HFFc6 (cell line): ENCODE measurements around the gene SERPINB6. TPM values are rescaled to one million over a fixed set of nuclear protein-coding genes. Genes with fewer than 3 reads are reported as not detected.
A peak's percentile ranks its signal among the peaks of the same experiment; 100 is the strongest.

Source experiments
- DNase-seq: peaks from one replicate; pipeline ENCODE4 v3.0.0-alpha.2; 2018
- H3K27ac Mint-ChIP-seq: 2 replicates; pipeline ENCODE4 v1.8.0; 2020; ENCODE audit warnings: mild to moderate bottlenecking, mixed read lengths
- H3K27me3 Mint-ChIP-seq: 2 replicates; pipeline ENCODE4 v1.8.0; 2021; ENCODE audit warnings: mild to moderate bottlenecking, moderate library complexity, mixed read lengths; ENCODE audit not compliant: insufficient read depth
- H3K36me3 Mint-ChIP-seq: 2 replicates; pipeline ENCODE4 v1.8.0; 2021; ENCODE audit warnings: low read depth, mixed read lengths
- H3K4me1 Mint-ChIP-seq: 2 replicates; pipeline ENCODE4 v1.8.0; 2020; ENCODE audit warnings: low read depth, mixed read lengths
- H3K4me3 Mint-ChIP-seq: 2 replicates; pipeline ENCODE4 v1.8.0; 2020; ENCODE audit warnings: mild to moderate bottlenecking, moderate library complexity, mixed read lengths
- H3K9me3 Mint-ChIP-seq: 2 replicates; pipeline ENCODE4 v1.8.0; 2020; ENCODE audit warnings: mild to moderate bottlenecking, mixed read lengths
- total RNA-seq, 6 experiments: library from RNA; stranded (reverse); fragmentation: NEBNext Ultra II Directional; extraction: Animal tissue kit (Norgen Biotek cat#: 25700); gene quantifications; 2 replicates in 1 of 6; 3 replicates in 5 of 6; pipeline ENCODE4 v1.2.3, GENCODE V29; 2021
- TF ChIP-seq, protein P1 (sequence below): fragments of 200-600 bp; sonication (generic); IDR thresholded peaks from 2 replicates; pipeline ENCODE4 v1.5.0; 2021; ENCODE audit warnings: antibody characterized with exemption, mild to moderate bottlenecking

Gene SERPINB6
- total RNA-seq, 6 experiments from 2014 or later: 109 to 142 (median 134) TPM

DNA sequence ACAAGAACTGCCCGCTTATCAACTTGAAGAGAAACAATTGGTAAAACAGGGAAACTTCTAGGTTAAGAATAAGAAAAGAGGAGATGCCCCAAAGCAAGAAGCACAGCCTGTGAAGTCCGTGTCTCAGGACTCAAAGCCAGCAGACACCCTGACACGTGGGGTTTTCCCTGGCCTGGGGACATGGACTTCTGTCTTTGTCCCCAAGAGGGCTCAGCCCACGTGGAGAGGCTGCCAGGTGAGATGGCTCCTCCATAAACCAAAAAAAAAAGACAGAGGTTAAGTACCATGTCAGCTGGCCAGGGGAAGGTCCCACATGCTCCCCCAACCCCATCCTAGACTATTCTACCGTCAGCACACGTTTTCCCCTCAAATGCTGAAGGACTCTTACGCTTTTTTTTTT is 9.9 kb downstream of the SERPINB6 start:
- TF ChIP-seq, protein P1, sequence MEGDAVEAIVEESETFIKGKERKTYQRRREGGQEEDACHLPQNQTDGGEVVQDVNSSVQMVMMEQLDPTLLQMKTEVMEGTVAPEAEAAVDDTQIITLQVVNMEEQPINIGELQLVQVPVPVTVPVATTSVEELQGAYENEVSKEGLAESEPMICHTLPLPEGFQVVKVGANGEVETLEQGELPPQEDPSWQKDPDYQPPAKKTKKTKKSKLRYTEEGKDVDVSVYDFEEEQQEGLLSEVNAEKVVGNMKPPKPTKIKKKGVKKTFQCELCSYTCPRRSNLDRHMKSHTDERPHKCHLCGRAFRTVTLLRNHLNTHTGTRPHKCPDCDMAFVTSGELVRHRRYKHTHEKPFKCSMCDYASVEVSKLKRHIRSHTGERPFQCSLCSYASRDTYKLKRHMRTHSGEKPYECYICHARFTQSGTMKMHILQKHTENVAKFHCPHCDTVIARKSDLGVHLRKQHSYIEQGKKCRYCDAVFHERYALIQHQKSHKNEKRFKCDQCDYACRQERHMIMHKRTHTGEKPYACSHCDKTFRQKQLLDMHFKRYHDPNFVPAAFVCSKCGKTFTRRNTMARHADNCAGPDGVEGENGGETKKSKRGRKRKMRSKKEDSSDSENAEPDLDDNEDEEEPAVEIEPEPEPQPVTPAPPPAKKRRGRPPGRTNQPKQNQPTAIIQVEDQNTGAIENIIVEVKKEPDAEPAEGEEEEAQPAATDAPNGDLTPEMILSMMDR: no peak
- DNase-seq: no peak
- H3K36me3 Mint-ChIP-seq: no peaks in the 10 kb centered on the region; the same call in 1 of the 2 replicates
- no peak overlapping the region for H3K4me3 Mint-ChIP-seq
- H3K27ac Mint-ChIP-seq: peak overlapping the region; percentile 87
- no peaks in the 10 kb centered on the region; the same call in 1 of the 2 replicates for H3K27me3 Mint-ChIP-seq
- peaks cover 57% of the 10 kb centered on the region for H3K4me1 Mint-ChIP-seq
- H3K9me3 Mint-ChIP-seq: no peaks in the 10 kb centered on the region

DNA sequence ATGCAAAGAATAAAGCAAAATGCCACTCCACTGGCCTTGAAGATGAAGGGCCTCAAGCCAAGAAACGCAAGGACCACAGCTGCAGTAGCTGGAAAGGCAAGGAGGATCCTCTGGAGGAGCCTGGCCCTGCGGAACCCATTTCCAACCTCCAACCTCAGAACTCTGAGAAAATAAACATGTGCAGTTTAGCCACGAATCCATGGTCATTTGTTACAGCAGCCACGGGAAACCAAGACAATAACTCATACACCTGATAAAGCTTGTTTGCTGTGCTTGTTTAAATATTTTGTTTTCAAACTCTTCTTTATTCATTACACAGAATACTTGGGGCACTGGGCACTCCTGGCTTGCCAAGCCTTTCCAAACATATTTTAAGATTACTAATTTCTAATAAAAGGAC is 10.4 kb downstream of the SERPINB6 start:
- DNase-seq: no peak
- Mint-ChIP-seq H3K36me3 (no peaks in the 10 kb centered on the region; the same call in 1 of the 2 replicates), H3K4me1 (peaks cover 52% of the 10 kb centered on the region), H3K4me3 (peak overlapping the region; percentile 65), H3K27me3 (no peaks in the 10 kb centered on the region; the same call in 1 of the 2 replicates), H3K27ac (peak overlapping the region; percentile 87), H3K9me3 (no peaks in the 10 kb centered on the region)
- TF ChIP-seq, protein P1: no peak

GRCh38 chr6:2959909-2960719 is 11.3 kb downstream of the SERPINB6 start:
- no peaks in the 10 kb centered on the region; the same call in 1 of the 2 replicates for H3K36me3 Mint-ChIP-seq
- H3K4me3 Mint-ChIP-seq: peak overlapping the region; percentile 65
- no peaks in the 10 kb centered on the region for H3K9me3 Mint-ChIP-seq
- H3K4me1 Mint-ChIP-seq: peaks cover 52% of the 10 kb centered on the region
- TF ChIP-seq, protein P1: no peak
- H3K27ac Mint-ChIP-seq: peak overlapping the region; percentile 87
- no peaks in the 10 kb centered on the region; the same call in 1 of the 2 replicates for H3K27me3 Mint-ChIP-seq
- peak; percentile 88 for DNase-seq

DNA sequence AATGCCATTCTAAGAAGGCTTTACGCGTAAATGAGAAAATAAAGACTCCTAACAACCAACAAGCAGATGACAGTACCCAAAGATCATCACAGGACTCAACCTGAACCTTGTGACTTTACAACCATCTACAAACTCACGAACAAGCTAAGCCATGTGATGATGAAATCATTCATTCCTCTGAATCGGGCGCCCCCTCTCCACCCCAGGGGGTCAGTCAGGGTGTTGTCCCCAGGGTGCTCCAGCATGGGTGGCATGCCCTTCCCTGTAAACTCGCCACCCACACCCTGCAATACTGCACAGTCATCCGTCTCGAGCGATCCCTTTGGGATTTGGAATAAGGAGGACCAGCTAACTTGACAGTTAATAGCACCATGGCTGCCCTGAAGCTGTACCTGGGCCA is 12.6 kb downstream of the SERPINB6 start:
- H3K36me3 Mint-ChIP-seq: no peaks in the 10 kb centered on the region; the same call in 1 of the 2 replicates
- TF ChIP-seq, protein P1: no peak
- peak overlapping the region; percentile 43; the same call in 1 of the 2 replicates for H3K27ac Mint-ChIP-seq
- H3K4me1 Mint-ChIP-seq: peaks cover 52% of the 10 kb centered on the region
- no peaks in the 10 kb centered on the region; the same call in 1 of the 2 replicates for H3K27me3 Mint-ChIP-seq
- H3K4me3 Mint-ChIP-seq: no peak overlapping the region
- no peak for DNase-seq
- no peaks in the 10 kb centered on the region for H3K9me3 Mint-ChIP-seq

GRCh38 chr6:2958331-2958711 is 13.0 kb downstream of the SERPINB6 start:
- TF ChIP-seq, protein P1: no peak
- H3K36me3 Mint-ChIP-seq: peaks cover 1% of the 10 kb centered on the region
- H3K27ac Mint-ChIP-seq: peak overlapping the region; percentile 43
- peaks cover 53% of the 10 kb centered on the region for H3K4me1 Mint-ChIP-seq
- no peak overlapping the region for H3K4me3 Mint-ChIP-seq
- no peaks in the 10 kb centered on the region for H3K9me3 Mint-ChIP-seq
- no peaks in the 10 kb centered on the region; the same call in 1 of the 2 replicates for H3K27me3 Mint-ChIP-seq
- no peak for DNase-seq
